Measurements from ENCODE around the gene TLE6.

The TLE6 gene

DNA sequence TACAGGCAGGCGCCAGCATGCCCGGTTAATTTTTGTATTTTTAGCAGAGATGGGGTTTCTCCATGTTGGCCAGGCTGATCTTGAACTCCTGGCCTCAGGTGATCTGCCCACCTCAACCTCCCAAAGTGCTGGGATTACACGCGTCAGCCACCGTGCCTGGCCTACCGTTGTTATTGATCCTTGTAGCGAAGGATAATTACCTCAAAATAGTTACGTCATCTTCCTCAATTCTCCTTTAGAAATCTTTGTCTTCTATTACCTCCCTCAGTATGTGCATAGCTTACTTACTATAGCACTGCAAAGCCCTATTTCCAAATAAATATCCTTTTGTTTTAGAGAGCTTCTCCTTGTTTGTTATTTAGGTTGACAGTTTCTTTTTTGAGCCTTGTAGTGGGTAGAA lies 9.4 kb upstream of the TLE6 start:
- no peak for DNase-seq (ENCODE audit: extremely low spot score)
- ChIA-PET POLR2A (interaction anchor here (0.8 to 1.6 kb wide), 2 partner anchors 9 to 67 kb away, joined by 3 read pairs; partner anchors contain the start of gene TLE6), CTCF (interaction anchor here (1.1 to 1.4 kb wide), 3 partner anchors 17 to 137 kb away, joined by 4 to 5 read pairs (median 5); no protein-coding TSS in a partner anchor)
- TF ChIP-seq LEF1 (IDR thresholded peaks at IDR 0.05; ENCODE audit: borderline replicate concordance) (no peak), SUZ12 (IDR thresholded peaks at IDR 0.05) (no peak), ZNF384 (IDR thresholded peaks at IDR 0.05) (no peak), CTBP1 (IDR thresholded peaks at IDR 0.05; ENCODE audit: borderline replicate concordance) (no peak), L3MBTL2 (conservative IDR thresholded peaks at IDR 0.05) (no peak), TARDBP (IDR thresholded peaks at IDR 0.05) (no peak)

DNA sequence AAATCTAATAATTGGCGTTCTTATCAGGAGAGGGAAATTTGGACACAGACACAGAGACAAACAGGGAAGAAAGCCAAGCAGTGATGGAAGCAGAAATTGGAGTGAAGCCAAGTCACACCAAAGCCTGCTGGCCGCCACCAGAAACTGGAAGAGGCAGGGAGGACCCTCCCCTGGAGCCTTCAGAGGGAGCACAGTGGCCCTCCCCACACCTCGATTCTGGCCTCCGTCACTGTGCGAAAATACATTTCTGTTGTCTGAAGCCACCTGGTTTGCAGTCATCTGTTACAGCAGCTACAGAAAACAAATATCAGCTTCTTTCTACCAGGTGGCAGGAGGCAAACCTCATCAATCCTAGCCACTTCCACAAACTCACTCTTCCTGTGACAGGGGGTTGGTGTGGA lies 8.3 kb upstream of the TLE6 start:
- CTCF ChIA-PET = interaction anchor here (1.1 to 1.4 kb wide), 4 partner anchors 18 to 136 kb away, joined by 3 to 5 read pairs (median 4); no protein-coding TSS in a partner anchor
- TF ChIP-seq HDGF (IDR thresholded peaks at IDR 0.05; ENCODE audit: borderline replicate concordance) = no peak
- TF ChIP-seq ELF4 (IDR thresholded peaks at IDR 0.05) = no peak
- TF ChIP-seq SP1 (IDR thresholded peaks at IDR 0.05) = no peak
- TF ChIP-seq FOXK2 (IDR thresholded peaks at IDR 0.05) = no peak
- no peak for TF ChIP-seq L3MBTL2 (conservative IDR thresholded peaks at IDR 0.05)
- TF ChIP-seq BHLHE40 (IDR thresholded peaks at IDR 0.05; ENCODE audit: borderline replicate concordance) = no peak
- no peak for TF ChIP-seq CTBP1 (IDR thresholded peaks at IDR 0.05; ENCODE audit: borderline replicate concordance)
- TF ChIP-seq LEF1 (IDR thresholded peaks at IDR 0.05; ENCODE audit: borderline replicate concordance) = no peak
- DNase-seq (ENCODE audit: extremely low spot score) = no peak
- POLR2A ChIA-PET = interaction anchor here (1.6 kb wide), 1 partner anchor 8 kb away, joined by 3 read pairs; the partner anchor contains the start of gene TLE6

DNA sequence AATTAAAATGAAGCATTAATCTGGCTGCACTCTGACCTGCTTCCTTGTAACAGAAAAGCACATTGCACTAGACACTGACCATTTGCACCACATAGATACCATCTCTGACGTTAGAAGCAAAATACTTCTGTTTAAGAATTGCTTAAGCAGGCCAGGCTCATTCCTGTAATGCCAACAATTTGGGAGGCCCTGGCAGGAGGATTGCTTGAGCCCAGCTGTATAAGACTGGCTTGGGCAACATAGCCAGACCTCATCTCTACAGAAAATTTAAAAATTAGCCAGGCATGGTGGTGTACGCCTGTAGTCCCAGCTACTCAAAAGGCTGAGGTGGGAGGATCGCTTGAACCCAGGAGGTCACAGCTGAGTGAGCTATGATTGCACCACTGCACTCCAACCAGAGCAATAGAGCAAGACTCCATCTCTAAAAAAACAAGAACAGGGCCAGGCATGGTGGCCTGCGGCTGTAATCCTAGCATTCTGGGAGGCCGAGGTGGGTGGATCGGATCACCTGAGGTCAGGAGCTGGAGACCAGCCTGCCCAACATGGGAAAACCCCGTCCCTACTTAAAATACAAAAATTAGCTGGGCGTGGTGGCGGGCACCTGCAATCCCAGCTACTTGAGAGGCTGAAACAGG lies 7.0 kb upstream of the TLE6 start:
- no peak for TF ChIP-seq SP1 (IDR thresholded peaks at IDR 0.05)
- TF ChIP-seq ARNT (IDR thresholded peaks at IDR 0.05) = no peak
- TF ChIP-seq SUZ12 (IDR thresholded peaks at IDR 0.05) = no peak
- no peak for TF ChIP-seq FOXA1 (IDR thresholded peaks at IDR 0.05)
- TF ChIP-seq TARDBP (IDR thresholded peaks at IDR 0.05) = no peak
- no peak for TF ChIP-seq ZNF384 (IDR thresholded peaks at IDR 0.05)
- TF ChIP-seq, protein P1, sequence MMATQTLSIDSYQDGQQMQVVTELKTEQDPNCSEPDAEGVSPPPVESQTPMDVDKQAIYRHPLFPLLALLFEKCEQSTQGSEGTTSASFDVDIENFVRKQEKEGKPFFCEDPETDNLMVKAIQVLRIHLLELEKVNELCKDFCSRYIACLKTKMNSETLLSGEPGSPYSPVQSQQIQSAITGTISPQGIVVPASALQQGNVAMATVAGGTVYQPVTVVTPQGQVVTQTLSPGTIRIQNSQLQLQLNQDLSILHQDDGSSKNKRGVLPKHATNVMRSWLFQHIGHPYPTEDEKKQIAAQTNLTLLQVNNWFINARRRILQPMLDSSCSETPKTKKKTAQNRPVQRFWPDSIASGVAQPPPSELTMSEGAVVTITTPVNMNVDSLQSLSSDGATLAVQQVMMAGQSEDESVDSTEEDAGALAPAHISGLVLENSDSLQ (IDR thresholded peaks at IDR 0.05) = no peak
- no peak for TF ChIP-seq FOXK2 (IDR thresholded peaks at IDR 0.05)
- TF ChIP-seq L3MBTL2 (conservative IDR thresholded peaks at IDR 0.05) = no peak
- TF ChIP-seq FOXM1 (IDR thresholded peaks at IDR 0.05; ENCODE audit: borderline replicate concordance) = no peak
- no peak for TF ChIP-seq BHLHE40 (IDR thresholded peaks at IDR 0.05; ENCODE audit: borderline replicate concordance)
- TF ChIP-seq LEF1 (IDR thresholded peaks at IDR 0.05; ENCODE audit: borderline replicate concordance) = no peak
- no peak for TF ChIP-seq NFRKB (IDR thresholded peaks at IDR 0.05)
- ChIA-PET POLR2A (no interaction called here), CTCF (interaction anchor here (1.2 kb wide), 1 partner anchor 133 kb away, joined by 4 read pairs; no protein-coding TSS in a partner anchor)
- no peak for DNase-seq (ENCODE audit: extremely low spot score)

DNA sequence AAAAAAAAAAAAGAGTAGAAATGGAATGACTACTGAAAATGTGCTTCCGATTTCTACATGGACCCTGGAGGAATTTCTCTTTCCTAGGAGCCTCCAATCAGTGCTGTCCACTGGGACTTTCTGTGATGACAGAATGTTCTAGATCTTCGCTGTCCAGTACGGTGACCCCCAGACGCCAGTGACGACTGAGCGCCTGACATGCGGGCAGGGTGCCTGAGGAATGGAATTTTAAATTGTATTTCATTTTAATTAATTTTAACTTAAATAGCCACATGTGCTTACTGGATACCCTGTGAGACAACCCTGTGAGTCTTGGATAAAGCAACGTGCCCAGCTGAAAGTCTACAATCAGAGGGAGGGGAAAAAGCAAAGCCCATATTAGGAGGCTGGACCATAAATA lies 4.1 kb upstream of the TLE6 start:
- ChIA-PET POLR2A (interaction anchor here (1.1 kb wide), 1 partner anchor 63 kb away, joined by 3 read pairs; no protein-coding TSS in a partner anchor), CTCF (no interaction called here)
- TF ChIP-seq CTBP1 (IDR thresholded peaks at IDR 0.05; ENCODE audit: borderline replicate concordance) (no peak), NFRKB (IDR thresholded peaks at IDR 0.05) (no peak), TARDBP (IDR thresholded peaks at IDR 0.05) (no peak), SP1 (IDR thresholded peaks at IDR 0.05) (no peak), FOXM1 (IDR thresholded peaks at IDR 0.05; ENCODE audit: borderline replicate concordance) (no peak)

DNA sequence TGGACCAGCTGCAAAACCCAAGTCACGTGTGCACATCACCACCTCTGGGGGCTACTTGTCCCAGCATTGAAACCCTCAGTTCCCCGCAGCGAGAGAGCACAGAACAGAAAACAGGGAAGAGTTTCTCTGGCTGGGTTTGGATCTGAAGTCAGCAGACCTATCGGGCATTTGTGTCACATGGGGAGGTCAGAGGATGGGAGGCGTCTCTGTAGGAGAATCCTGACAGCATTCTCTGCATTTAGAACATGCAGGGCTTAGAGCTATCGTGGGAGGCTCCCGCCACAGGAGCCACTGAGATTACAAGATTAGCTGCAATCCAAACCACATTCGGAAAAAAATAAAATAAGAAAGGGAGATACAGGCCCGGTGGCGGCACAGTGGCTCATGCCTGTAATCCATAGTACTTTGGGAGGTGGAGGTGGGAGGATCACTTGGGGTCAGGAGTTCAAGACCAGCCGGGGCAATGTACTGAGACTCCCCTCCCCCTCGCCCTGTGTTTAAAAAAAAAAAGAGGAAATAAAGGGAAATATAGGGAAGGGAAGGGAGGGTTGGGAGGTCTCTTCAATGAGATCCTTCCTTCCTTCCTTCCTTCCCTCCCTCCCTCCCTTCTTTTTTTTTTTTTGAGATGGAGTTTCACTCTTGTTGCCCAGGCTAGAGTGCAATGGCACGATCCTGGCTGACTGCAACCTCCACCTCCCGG lies 2.9 kb upstream of the TLE6 start:
- TF ChIP-seq, protein P1 (IDR thresholded peaks at IDR 0.05) = no peak
- TF ChIP-seq ELF4 (IDR thresholded peaks at IDR 0.05) = no peak
- no peak for TF ChIP-seq L3MBTL2 (conservative IDR thresholded peaks at IDR 0.05)
- no peak for TF ChIP-seq HDGF (IDR thresholded peaks at IDR 0.05; ENCODE audit: borderline replicate concordance)
- no peak for TF ChIP-seq NFRKB (IDR thresholded peaks at IDR 0.05)
- TF ChIP-seq LEF1 (IDR thresholded peaks at IDR 0.05; ENCODE audit: borderline replicate concordance) = no peak
- TF ChIP-seq SP1 (IDR thresholded peaks at IDR 0.05) = no peak
- no peak for TF ChIP-seq TARDBP (IDR thresholded peaks at IDR 0.05)
- TF ChIP-seq SUZ12 (IDR thresholded peaks at IDR 0.05) = no peak
- TF ChIP-seq FOXK2 (IDR thresholded peaks at IDR 0.05) = no peak
- no peak for TF ChIP-seq BHLHE40 (IDR thresholded peaks at IDR 0.05; ENCODE audit: borderline replicate concordance)
- TF ChIP-seq CTBP1 (IDR thresholded peaks at IDR 0.05; ENCODE audit: borderline replicate concordance) = no peak
- TF ChIP-seq ARNT (IDR thresholded peaks at IDR 0.05) = no peak
- TF ChIP-seq FOXA1 (IDR thresholded peaks at IDR 0.05) = no peak
- CTCF ChIA-PET = interaction anchor here (0.6 kb wide), 1 partner anchor 788 kb away, joined by 3 read pairs; no protein-coding TSS in a partner anchor
- POLR2A ChIA-PET = interaction anchor here (1.4 to 1.5 kb wide), 2 partner anchors 24 to 62 kb away, joined by 4 to 6 read pairs; no protein-coding TSS in a partner anchor
- no peak for DNase-seq (ENCODE audit: extremely low spot score)

More for the DNA sequence above, 4.1 kb upstream of the TLE6 start:
- DNase-seq (ENCODE audit: extremely low spot score) = no peak

DNA sequence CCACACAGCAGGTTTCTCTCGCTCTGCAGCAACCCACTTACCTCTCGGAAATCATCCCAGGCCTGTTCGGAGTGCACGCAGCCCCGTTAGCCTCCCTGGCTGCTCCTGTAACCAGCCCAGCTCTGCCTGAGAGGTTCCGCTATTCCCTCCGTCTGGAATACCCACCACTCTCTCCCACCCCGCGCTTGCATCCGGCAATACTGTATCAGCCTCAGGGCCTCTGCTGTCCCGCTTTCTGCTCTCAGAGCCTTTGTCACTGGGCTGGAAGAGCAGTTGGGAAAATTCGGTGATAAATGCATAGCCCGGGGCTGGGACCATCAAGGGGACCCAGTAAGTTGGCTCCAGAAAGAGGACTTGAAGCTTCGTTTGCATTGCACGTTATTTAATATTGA lies 759 bp upstream of the TLE6 start:
- POLR2A ChIA-PET = interaction anchor here (1.1 to 2.2 kb wide), 2 partner anchors 8 to 59 kb away, joined by 3 to 19 read pairs; no protein-coding TSS in a partner anchor
- CTCF ChIA-PET = no interaction called here
- DNase-seq (ENCODE audit: extremely low spot score) = no peak
- no peak for TF ChIP-seq BHLHE40 (IDR thresholded peaks at IDR 0.05; ENCODE audit: borderline replicate concordance)
- TF ChIP-seq CTBP1 (IDR thresholded peaks at IDR 0.05; ENCODE audit: borderline replicate concordance) = no peak
- no peak for TF ChIP-seq FOXA1 (IDR thresholded peaks at IDR 0.05)
- TF ChIP-seq FOXM1 (IDR thresholded peaks at IDR 0.05; ENCODE audit: borderline replicate concordance) = no peak
- no peak for TF ChIP-seq ELF4 (IDR thresholded peaks at IDR 0.05)
- TF ChIP-seq ARNT (IDR thresholded peaks at IDR 0.05) = no peak
- TF ChIP-seq, protein P1 (IDR thresholded peaks at IDR 0.05) = no peak
